C4-2B (cell line): ENCODE results near the gene CGB1.

Experiments used
- CTCF ChIP-seq: fragments of 450-650 bp; conservative IDR thresholded peaks from 2 replicates; pipeline ENCODE4 v1.5.1; 2017; ENCODE audit warnings: mild to moderate bottlenecking
- ZFX ChIP-seq: fragments of 450-650 bp; IDR thresholded peaks from 2 replicates; pipeline ENCODE4 v1.6.1; 2017

GRCh38 chr19:49022116-49022515 is 14.6 kb downstream of the CGB1 start:
- TF ChIP-seq ZFX (no peak), CTCF (no peak)
